ENCODE results near the gene TBC1D5. TPM values are rescaled to one million over a fixed set of nuclear protein-coding genes. Genes with fewer than 3 reads are reported as not detected.
A peak's percentile ranks its signal among the peaks of the same experiment; 100 is the strongest.

The TBC1D5 gene
- total and polyA plus RNA-seq, 2 of the 8 experiments (the other 6 are each of a cell fraction or from before 2014, with no cell fraction given) = 11.0 to 22.9 TPM

DNA sequence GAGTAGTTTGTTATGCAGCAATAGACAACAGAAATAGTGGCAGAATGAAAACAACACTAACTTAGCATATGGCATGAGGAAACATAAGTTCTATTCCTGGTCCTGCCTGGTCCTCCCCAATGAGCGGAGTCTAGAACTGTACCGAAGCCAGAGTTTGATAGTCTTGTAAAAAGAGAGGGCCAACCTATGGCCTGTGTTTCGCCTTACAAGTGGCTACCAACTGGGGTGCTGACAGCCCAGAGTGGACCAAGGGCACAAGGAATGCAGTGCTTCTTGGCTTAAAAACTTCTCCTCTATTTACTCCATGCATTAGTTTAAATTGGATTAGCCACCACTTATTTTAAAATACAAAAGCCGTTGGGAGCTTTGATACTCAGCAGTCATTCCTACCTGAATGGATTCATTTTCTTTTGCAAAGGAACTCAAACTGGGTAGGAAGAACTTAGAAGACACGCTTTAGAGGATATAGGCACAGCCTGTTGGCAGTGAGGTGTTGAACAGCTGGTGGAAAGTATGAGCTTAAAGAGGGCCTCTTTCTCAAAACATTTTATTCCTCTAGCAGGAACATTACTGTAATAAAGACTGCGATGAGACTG, 554.7 kb downstream of the TBC1D5 start:
- no peak overlapping the region for H2BK15ac ChIP-seq (ENCODE audit: low read length)
- peak overlapping the region in 1 of 2 experiments; percentile 25; a peak in 3 of 4 replicates for H3K4me2 ChIP-seq (ENCODE audit: insufficient read depth in 1 of 2, low read depth in 2 of 2, low read length in 2 of 2)
- no peak overlapping the region for H3K4ac ChIP-seq (replicated peaks; ENCODE audit: insufficient read length, low read depth, low read length)
- H3K4me3 ChIP-seq (ENCODE audit: extremely low read depth in 1 of 4, insufficient read depth in 2 of 4, low read depth in 3 of 4, low read length in 4 of 4) = no peak overlapping the region
- DNase-seq (ENCODE audit: low read depth in 1 of 2, low spot score in 2 of 2) = no peak
- H2BK120ac ChIP-seq (replicated peaks; ENCODE audit: low read depth, low read length) = no peak overlapping the region
- no peak overlapping the region for H2AK5ac ChIP-seq (ENCODE audit: low read depth, low read length)
- H3K23ac ChIP-seq (ENCODE audit: insufficient read length) = no peak overlapping the region
- no peak for FAIRE-seq
- H3K23me2 ChIP-seq (ENCODE audit: low read depth, low read length) = no peaks in the 10 kb centered on the region
- no peak overlapping the region for H2BK12ac ChIP-seq (ENCODE audit: low read depth, low read length)
- H3K56ac ChIP-seq (replicated peaks; ENCODE audit: insufficient read length, low read depth, low read length) = no peak overlapping the region
- H3K27me3 ChIP-seq (replicated peaks in 1 of 4; ENCODE audit: control insufficient read depth in 3 of 4, extremely low read depth in 1 of 4, insufficient read depth in 3 of 4, low read length in 3 of 4) = no peaks in the 10 kb centered on the region
- H3K9me3 ChIP-seq (ENCODE audit: insufficient read depth in 2 of 2, low read depth in 1 of 2, low read length in 1 of 2) = no peaks in the 10 kb centered on the region
- no peak overlapping the region for H4K5ac ChIP-seq (ENCODE audit: insufficient read length, low read depth, low read length)
- H3K79me1 ChIP-seq (ENCODE audit: low read depth, low read length) = no peaks in the 10 kb centered on the region
- no peak overlapping the region for H2BK20ac ChIP-seq (ENCODE audit: low read length)
- no peak overlapping the region for H2AFZ ChIP-seq (ENCODE audit: low read length)
- H4K91ac ChIP-seq (replicated peaks; ENCODE audit: insufficient read length, low read length) = no peak overlapping the region
- no peak overlapping the region for H3K9ac ChIP-seq (replicated peaks in 1 of 4; ENCODE audit: extremely low read depth in 1 of 4, low read depth in 3 of 4, low read length in 3 of 4)
- H3K14ac ChIP-seq (ENCODE audit: insufficient read length) = no peak overlapping the region
- no peak overlapping the region for H3K27ac ChIP-seq (ENCODE audit: low read depth, low read length)
- no peaks in the 10 kb centered on the region for H3K36me3 ChIP-seq (ENCODE audit: control insufficient read depth in 2 of 4, insufficient read depth in 4 of 4, low read length in 3 of 4)
- H3K79me2 ChIP-seq (ENCODE audit: control insufficient read depth in 1 of 2, insufficient read depth in 2 of 2, low read length in 2 of 2) = no peaks in the 10 kb centered on the region
- WGBS, 2 experiments (ENCODE audit: extremely low coverage in 1 of 2, insufficient coverage in 1 of 2, insufficient read length in 1 of 2, insufficient replicate concordance in 2 of 2, low coverage in 1 of 2, low lambda C conversion rate in 2 of 2, missing lambda C conversion rate in 1 of 2) = 74% methylated on average over 6 of the region's 6 CpGs; no CpG with 5 or more reads in 1 of the 2 experiments
- H4K20me1 ChIP-seq (replicated peaks in 1 of 2; ENCODE audit: control insufficient read depth in 1 of 2, insufficient read depth in 2 of 2, low read length in 2 of 2) = no peaks in the 10 kb centered on the region
- ChIA-PET CTCF (ENCODE audit: partially characterized antibody) (interaction anchor here (0.9 to 1.4 kb wide), 3 partner anchors 11 to 39 kb away, joined by 3 to 4 read pairs (median 4); no protein-coding TSS in a partner anchor), POLR2A (ENCODE audit: partially characterized antibody) (no interaction called here)
- H2BK5ac ChIP-seq (ENCODE audit: low read depth, low read length) = no peak overlapping the region
- no peak overlapping the region for H4K8ac ChIP-seq (ENCODE audit: extremely low read depth, insufficient read depth, low read length)
- peaks cover 0 to 4% (median 1%) of the 10 kb centered on the region in 4 experiments; a peak in 3 of 7 replicates for H3K4me1 ChIP-seq (replicated peaks in 1 of 4; ENCODE audit: control insufficient read depth in 3 of 4, insufficient read depth in 4 of 4, low read length in 3 of 4)
- no peak overlapping the region for H3K18ac ChIP-seq (ENCODE audit: extremely low read depth, low read length)
- TF ChIP-seq EGR1 (IDR thresholded peaks at IDR 0.05; ENCODE audit: borderline replicate concordance, low read depth, low read length) (no peak), EZH2 (IDR thresholded peaks at IDR 0.05; ENCODE audit: low read depth, low read length, severe bottlenecking) (no peak), SIN3A (conservative IDR thresholded peaks at IDR 0.05 in 1 of 2, IDR thresholded peaks at IDR 0.05 in 1 of 2; ENCODE audit: low read depth in 1 of 2, low read length in 2 of 2) (no peak), TEAD4 (IDR thresholded peaks at IDR 0.05; ENCODE audit: low read depth, low read length) (no peak), RFX5 (IDR thresholded peaks at IDR 0.05; ENCODE audit: borderline replicate concordance, low read depth, low read length) (no peak), SUZ12 (IDR thresholded peaks at IDR 0.05; ENCODE audit: low read length) (no peak), SP4 (IDR thresholded peaks at IDR 0.05; ENCODE audit: low read length) (no peak), JUND (IDR thresholded peaks at IDR 0.05; ENCODE audit: low read length) (no peak), HDAC6 (IDR thresholded peaks at IDR 0.05; ENCODE audit: low read depth, low read length) (no peak)
- TF ChIP-seq, protein P1, sequence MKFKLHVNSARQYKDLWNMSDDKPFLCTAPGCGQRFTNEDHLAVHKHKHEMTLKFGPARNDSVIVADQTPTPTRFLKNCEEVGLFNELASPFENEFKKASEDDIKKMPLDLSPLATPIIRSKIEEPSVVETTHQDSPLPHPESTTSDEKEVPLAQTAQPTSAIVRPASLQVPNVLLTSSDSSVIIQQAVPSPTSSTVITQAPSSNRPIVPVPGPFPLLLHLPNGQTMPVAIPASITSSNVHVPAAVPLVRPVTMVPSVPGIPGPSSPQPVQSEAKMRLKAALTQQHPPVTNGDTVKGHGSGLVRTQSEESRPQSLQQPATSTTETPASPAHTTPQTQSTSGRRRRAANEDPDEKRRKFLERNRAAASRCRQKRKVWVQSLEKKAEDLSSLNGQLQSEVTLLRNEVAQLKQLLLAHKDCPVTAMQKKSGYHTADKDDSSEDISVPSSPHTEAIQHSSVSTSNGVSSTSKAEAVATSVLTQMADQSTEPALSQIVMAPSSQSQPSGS (IDR thresholded peaks at IDR 0.05; ENCODE audit: low read length) = no peak
- TF ChIP-seq, protein P2, sequence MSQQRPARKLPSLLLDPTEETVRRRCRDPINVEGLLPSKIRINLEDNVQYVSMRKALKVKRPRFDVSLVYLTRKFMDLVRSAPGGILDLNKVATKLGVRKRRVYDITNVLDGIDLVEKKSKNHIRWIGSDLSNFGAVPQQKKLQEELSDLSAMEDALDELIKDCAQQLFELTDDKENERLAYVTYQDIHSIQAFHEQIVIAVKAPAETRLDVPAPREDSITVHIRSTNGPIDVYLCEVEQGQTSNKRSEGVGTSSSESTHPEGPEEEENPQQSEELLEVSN (IDR thresholded peaks at IDR 0.05) = no peak
